NCI-H1092 treated with DMSO at 0.1 percent for 48 hours (cell line): Measurements from ENCODE around the gene FUCA2.
"Not testable (repeated sequence)": the region's sequence is repeated elsewhere in the genome, so short reads cannot be mapped to it uniquely, and the experiment has no call there.

Source experiments
- DNase-seq: peaks from one replicate; lab custom pipeline; 2025; lab: John Stamatoyannopoulos, UW

FUCA2 gene

GRCh38 chr6:143496974-143497373, 14.5 kb downstream of the FUCA2 start:
- DNase-seq = no peak

DNA sequence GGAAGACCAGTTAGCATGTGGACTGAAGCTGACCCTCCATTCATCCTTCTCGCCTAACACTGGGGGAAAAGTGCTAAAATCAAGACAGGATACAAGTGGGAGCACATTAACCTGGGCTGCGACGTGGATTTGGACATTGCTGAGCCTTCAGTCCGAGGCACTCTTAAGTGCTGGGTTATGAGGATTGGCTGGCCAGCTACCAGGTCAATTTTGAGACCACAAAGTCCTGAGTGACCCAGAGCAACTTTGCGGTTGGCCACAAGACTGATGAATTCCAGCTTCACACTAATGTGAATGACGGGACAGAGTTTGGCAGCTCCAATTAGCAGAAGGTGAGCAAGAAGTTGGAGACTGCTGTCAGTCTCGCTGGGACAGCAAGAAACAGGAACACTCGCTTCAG, 20.7 kb downstream of the FUCA2 start:
- no peak for DNase-seq

- no peak for DNase-seq
These were observed 21.3 kb downstream of the FUCA2 start for GRCh38 chr6:143490244-143490643.

DNA sequence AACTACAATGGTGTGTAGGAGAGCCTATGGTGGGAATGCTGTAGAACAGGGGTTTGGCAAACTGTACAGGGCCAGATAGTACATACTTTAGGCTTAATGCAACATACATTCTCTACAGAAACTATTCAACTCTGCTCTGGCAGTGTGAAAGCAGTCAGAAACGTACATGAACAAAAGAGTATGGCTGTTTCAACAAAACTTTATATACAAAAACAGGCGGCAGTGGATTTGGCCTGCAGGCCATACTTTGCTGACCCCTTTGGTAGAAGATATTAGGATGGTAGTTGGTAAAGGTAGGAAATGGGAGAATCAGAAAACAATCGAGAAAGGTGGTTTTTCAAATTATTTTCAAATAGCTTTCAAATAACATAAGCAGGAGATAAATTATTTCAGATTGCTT, 24.8 kb downstream of the FUCA2 start:
- no peak for DNase-seq

GRCh38 chr6:143485967-143486366, 25.6 kb downstream of the FUCA2 start:
- DNase-seq = no peak

GRCh38 chr6:143482593-143482992, 28.9 kb downstream of the FUCA2 start:
- no peak for DNase-seq

DNA sequence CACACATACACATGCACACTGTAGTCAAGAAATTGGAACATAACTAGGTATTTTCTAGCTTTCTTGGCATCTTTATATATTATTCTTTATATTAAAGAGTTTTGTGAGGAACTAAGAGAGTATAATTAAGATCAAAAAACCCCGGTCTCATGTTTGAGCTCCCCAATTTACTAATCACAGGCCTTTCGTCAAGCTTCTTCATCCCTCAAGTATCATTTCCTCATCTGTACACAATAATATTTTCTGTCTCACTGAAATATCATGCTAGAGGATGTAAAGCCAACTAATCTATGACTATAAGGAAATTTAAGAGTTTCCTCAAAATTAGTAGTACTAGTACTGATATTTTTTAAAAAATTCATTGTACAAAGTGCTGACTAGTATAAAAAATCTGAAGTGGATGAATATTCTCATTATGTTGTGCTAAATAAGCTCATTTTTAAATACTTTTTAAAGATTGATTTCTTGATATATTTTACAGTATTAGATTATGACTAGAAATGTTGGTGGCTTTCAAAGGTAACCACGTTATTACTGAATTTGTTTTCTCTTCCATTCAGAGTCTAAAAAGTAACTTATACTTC, 32.9 kb downstream of the FUCA2 start:
- no peak for DNase-seq

GRCh38 chr6:143476545-143476944, 35.0 kb downstream of the FUCA2 start:
- DNase-seq = no peak

DNA sequence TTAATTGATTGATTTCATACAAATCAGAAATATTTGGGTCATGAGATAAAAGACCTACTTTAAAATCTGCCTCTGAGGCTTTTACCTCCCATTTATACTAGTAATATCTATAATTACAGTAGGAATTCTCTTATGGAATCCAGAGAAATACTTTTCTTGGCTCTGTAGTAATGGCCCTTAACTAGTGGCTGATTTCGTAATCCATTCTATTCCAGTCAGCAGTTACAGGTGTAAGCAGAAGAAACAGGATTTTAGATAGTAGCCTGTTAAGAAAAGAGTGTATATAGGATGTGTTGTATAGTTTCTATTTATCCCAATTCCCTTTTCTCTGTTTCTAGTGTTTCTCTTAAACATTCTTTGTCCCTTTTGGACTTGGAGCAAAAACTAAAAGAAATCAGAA, 39.7 kb downstream of the FUCA2 start:
- no peak for DNase-seq

- not testable (repeated sequence) for DNase-seq
These were observed 42.7 kb downstream of the FUCA2 start for GRCh38 chr6:143468823-143469222.

- DNase-seq = no peak
These were observed 43.5 kb downstream of the FUCA2 start for GRCh38 chr6:143468026-143468425.

- no peak for DNase-seq
These were observed 46.0 kb downstream of the FUCA2 start for GRCh38 chr6:143465546-143465945.

DNA sequence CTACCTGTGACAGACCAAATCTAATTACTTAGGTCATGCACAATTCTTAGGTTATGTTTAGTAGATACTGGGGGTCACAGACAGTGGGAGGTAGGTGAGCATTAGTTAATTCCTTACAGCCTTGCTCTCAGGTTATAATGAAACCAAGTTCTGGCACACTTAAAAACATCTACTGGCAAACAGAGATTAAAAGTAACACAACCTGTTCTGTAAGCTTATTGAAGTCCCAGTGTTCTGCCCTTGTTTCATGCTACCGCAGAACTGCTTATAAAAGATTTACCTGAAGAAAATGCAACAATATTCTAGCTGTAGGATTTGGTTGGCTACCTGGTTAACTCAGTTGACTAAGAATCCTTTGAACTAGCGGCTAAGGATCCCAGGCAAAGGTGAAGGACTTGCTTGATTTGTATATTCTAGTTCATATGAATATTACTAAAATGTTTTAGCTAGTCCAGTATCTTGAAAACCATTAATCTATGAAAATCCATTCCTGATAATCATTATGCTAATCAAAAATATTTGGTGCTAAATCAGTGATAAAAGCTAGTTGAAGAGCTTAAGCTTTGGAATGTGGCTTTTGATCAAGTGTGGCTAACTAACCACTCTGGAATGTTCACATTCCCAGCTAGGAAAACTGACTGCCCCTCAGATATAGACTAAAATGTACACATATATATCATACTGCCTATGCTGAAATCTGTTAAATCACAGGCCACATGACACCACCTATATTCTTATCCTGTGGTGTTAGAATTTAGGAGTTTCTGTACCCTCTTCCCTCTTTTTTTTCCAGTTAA, 53.8 kb downstream of the FUCA2 start:
- no peak for DNase-seq

- DNase-seq = no peak
These were observed 60.0 kb downstream of the FUCA2 start for GRCh38 chr6:143451531-143451930.

- peak; percentile 92 for DNase-seq
These were observed 60.8 kb downstream of the FUCA2 start, which contains the start of the genes ADAT2 and PEX3 for GRCh38 chr6:143450453-143451371. ADAT2 (minus strand) TSS chr6:143450695; CDS start chr6:143450658, 37 bp downstream. PEX3 (plus strand) TSS chr6:143450805; CDS start chr6:143451043, 238 bp downstream.

DNA sequence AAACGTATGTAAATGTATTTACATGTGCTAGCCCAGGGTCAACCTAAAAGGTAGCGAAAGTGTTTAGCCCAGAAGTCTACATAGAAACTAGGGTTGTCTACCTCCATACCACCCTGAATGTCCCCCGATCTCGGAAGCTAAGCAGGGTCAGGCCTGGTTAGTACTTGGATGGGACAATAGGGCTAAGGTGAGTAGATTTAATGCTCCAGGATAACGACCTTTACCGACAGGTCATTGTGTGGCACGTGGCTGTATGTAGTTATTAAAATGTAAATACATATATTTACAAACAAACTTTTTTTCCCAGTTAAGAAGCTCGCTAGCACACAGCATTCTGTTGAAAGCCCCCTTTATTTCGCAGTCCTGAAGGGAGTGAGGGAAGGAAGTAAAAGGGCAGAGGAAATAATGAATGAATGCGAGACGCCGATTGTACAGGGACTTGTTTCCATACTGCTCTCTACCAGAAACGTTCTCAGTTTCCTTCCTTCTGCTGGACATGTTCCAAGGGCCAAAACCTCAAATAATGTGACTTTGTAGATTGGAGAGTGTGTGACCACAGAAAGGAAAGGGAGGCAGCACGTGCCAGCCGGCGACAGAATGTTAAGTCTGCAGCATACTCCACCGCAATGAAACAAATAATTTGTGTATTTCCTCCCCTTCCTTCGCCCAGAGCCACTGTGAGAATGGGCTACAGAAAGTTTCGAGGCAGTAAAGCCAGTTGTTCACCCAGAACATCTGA, 61.6 kb downstream of the FUCA2 start:
- peak; percentile 47 for DNase-seq

GRCh38 chr6:143449082-143449713, 62.3 kb downstream of the FUCA2 start:
- no peak for DNase-seq

DNA sequence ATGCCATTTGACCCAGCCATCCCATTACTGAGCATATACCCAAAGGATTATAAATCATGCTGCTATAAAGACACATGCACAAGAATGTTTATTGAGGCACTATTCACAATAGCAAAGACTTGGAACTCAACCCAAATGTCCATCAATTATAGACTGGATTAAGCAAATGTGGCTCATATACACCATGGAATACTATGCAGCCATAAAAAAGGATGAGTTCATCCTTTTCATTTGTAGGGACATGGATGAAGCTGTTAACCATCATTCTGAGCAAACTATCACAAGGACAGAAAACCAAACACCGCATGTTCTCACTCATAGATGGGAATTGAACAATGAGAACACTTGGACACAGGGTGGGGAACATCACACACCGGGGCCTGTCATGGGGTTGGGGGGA, 63.7 kb downstream of the FUCA2 start:
- DNase-seq = not testable (repeated sequence)
